ENCODE measurements around the gene RNF146.
"Not testable (repeated sequence)": the region's sequence is repeated elsewhere in the genome, so short reads cannot be mapped to it uniquely, and the experiment has no call there.

RNF146 gene, protein sequence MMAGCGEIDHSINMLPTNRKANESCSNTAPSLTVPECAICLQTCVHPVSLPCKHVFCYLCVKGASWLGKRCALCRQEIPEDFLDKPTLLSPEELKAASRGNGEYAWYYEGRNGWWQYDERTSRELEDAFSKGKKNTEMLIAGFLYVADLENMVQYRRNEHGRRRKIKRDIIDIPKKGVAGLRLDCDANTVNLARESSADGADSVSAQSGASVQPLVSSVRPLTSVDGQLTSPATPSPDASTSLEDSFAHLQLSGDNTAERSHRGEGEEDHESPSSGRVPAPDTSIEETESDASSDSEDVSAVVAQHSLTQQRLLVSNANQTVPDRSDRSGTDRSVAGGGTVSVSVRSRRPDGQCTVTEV

DNA sequence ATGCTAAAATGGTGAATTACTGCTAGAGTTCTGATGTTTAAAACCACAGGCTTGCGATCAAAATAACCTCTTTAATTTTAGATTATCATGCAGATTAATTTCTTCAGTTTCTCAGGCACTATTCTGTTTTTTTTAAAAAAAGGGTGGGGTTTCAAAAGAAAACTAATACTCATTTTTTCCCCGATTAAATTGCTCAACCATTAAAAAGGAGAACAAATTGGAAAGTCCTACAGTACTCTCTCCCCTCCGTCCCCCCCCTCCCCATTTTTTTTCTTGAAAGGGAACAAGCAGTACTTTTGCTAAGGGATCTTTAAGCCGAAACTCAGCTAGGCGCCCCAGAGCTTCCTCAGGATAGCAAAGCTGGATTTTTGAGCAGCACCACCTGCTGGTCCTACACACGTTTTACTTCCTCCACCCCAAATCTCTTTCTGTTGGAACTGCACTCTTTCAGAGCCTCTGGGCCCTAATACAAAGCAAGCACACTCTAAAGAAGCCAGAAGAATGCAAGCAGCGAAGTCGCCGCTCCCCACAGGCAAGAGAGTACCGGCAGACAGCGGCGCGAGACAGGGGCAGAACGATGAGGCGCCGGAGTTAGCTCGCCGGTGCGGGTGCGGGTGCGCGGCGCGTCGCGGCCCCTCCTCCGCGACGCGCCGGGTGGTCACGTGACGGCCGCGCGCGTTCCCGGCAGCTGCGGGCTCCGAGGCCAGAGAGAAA, at the start of gene RNF146:
RNF146 (plus strand) TSS at position 687 of the 714 bp plus-strand sequence. CDS start 13,475 bp downstream, outside the sequence.
- DNase-seq (ENCODE audit: extremely low read depth, low read depth) = peak; percentile 63
- TF ChIP-seq, protein P1, sequence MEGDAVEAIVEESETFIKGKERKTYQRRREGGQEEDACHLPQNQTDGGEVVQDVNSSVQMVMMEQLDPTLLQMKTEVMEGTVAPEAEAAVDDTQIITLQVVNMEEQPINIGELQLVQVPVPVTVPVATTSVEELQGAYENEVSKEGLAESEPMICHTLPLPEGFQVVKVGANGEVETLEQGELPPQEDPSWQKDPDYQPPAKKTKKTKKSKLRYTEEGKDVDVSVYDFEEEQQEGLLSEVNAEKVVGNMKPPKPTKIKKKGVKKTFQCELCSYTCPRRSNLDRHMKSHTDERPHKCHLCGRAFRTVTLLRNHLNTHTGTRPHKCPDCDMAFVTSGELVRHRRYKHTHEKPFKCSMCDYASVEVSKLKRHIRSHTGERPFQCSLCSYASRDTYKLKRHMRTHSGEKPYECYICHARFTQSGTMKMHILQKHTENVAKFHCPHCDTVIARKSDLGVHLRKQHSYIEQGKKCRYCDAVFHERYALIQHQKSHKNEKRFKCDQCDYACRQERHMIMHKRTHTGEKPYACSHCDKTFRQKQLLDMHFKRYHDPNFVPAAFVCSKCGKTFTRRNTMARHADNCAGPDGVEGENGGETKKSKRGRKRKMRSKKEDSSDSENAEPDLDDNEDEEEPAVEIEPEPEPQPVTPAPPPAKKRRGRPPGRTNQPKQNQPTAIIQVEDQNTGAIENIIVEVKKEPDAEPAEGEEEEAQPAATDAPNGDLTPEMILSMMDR (IDR thresholded peaks at IDR 0.05; ENCODE audit: low read depth, low read length) = peak; percentile 76

DNA sequence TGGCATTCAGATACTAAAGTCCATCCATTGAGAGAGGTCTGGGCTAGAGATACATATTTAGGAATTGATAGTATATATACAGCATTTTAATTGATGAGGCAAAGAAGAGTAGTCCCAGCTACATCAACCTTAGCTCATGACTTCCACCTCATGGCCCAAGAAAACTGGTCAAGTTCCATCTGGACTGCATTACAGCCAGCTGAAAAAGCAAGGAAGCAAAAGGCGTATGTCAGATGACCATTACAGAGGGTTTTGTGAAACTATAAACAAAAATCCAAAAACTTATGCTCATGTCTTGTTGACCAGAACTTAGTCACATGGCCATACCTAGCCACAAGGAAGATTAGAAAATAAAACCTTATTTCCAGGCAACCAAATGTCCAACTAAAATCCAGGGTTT, 46.8 kb upstream of the RNF146 start:
- TF ChIP-seq, protein P1 (IDR thresholded peaks at IDR 0.05; ENCODE audit: low read depth, low read length) = no peak
- DNase-seq (ENCODE audit: extremely low read depth, low read depth) = no peak

GRCh38 chr6:127221201-127221600, 45.5 kb upstream of the RNF146 start:
- TF ChIP-seq, protein P1 (IDR thresholded peaks at IDR 0.05; ENCODE audit: low read depth, low read length) = no peak
- DNase-seq (ENCODE audit: extremely low read depth, low read depth) = no peak

DNA sequence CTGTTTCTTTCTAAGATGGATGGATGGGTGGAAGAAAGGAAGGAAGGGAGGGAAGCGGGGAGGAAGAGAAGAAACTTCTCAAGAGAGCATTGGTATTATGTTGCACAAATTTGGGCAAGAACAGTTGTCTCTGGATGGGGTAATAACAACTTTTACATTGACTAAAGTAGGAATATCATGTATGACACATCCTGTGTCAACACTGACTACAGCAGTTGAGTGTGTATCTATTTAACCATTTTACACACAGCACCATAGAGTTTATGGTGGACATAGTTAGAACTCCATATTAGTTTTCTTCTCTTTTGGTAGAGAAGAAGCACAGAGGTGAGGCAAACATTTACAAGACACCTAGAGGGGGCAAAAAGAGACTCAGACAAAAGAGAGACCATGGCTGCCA, 44.2 kb upstream of the RNF146 start:
- TF ChIP-seq, protein P1 (IDR thresholded peaks at IDR 0.05; ENCODE audit: low read depth, low read length) = no peak
- no peak for DNase-seq (ENCODE audit: extremely low read depth, low read depth)

DNA sequence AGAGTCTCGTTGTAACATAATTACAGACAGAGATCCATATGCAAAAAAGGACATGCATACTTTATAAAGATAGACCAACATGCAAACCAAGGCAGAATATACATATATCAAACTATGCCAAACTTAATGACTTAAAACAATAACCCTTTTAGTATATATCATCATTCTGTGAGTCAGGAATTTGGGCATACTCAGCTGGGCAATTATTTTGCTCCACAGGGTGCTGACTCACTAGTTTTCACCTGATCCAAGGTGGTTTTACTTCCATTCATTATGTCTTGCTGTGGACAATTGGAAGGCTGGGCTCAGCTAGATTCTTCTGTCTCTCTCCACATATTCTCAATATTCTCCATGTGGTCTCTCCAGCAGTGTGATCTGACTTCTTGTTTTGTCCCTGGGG, 41.2 kb upstream of the RNF146 start:
- DNase-seq (ENCODE audit: extremely low read depth, low read depth) = no peak
- TF ChIP-seq, protein P1 (IDR thresholded peaks at IDR 0.05; ENCODE audit: low read depth, low read length) = no peak

DNA sequence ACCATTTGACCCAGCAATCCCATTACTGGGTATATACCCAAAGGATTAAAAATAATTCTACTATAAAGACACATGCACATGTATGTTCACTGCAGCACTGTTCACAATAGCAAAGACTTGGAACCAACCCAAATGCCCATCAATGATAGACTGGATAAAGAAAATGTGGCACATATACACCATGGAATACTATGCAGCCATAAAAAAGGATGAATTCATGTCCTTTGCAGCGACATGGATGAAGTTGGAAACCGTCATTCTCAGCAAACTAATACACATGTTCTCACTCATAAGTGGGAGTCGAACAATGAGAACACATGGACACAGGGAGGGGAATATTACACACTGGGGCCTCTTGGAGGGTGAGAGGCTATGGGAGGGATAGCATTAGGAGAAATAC, 32.8 kb upstream of the RNF146 start:
- not testable (repeated sequence) for DNase-seq (ENCODE audit: extremely low read depth, low read depth)

GRCh38 chr6:127243501-127243900, 23.2 kb upstream of the RNF146 start:
- TF ChIP-seq, protein P1 (IDR thresholded peaks at IDR 0.05; ENCODE audit: low read depth, low read length) = no peak

More at GRCh38 chr6:127243501-127243900, 23.2 kb upstream of the RNF146 start:
- DNase-seq (ENCODE audit: extremely low read depth, low read depth) = no peak

Data from AG09319 (cell line).